Measurements from ENCODE around the gene AFTPH. TPM values are rescaled to one million over a fixed set of nuclear protein-coding genes. Genes with fewer than 3 reads are reported as not detected.

Gene AFTPH
- total RNA-seq, 1 donor from 2014 or later, result 16.0 TPM

GRCh38 chr2:64615192-64615763, 91.2 kb downstream of the AFTPH start:
- Histone ChIP-seq H3K9ac (ENCODE audit: low read length) (no peak overlapping the region), H3K27me3 (ENCODE audit: insufficient read depth, low read length) (peaks cover 21% of the 10 kb centered on the region), H3K4me1 (ENCODE audit: insufficient read depth, low read length) (no peaks in the 10 kb centered on the region), H3K9me3 (ENCODE audit: insufficient read depth, low read depth, low read length) (no peaks in the 10 kb centered on the region), H2AFZ (ENCODE audit: low read depth, low read length) (no peak overlapping the region), H3K27ac (ENCODE audit: low read depth, low read length) (no peak overlapping the region), H3K4me3 (ENCODE audit: insufficient read depth, low read depth, low read length) (no peak overlapping the region), H3K79me2 (ENCODE audit: insufficient read depth, low read length) (no peaks in the 10 kb centered on the region), H4K20me1 (ENCODE audit: insufficient read depth, low read length) (no peaks in the 10 kb centered on the region), H3K36me3 (ENCODE audit: insufficient read depth, low read length) (no peaks in the 10 kb centered on the region), H3K4me2 (ENCODE audit: low read length) (no peak overlapping the region)
- no peak for TF ChIP-seq EZH2 (IDR thresholded peaks at IDR 0.05; ENCODE audit: insufficient read depth, low read length)
- TF ChIP-seq CTCF (IDR thresholded peaks at IDR 0.05; ENCODE audit: insufficient read depth, low read depth, low read length), result no peak
- Mint-ChIP-seq H3K36me3 (ENCODE audit: low read depth, unreplicated experiment) (no peaks in the 10 kb centered on the region), H3K4me1 (ENCODE audit: low read depth, unreplicated experiment) (peaks cover 5% of the 10 kb centered on the region), H3K9me3 (ENCODE audit: unreplicated experiment) (no peaks in the 10 kb centered on the region), H3K27ac (ENCODE audit: unreplicated experiment) (no peak overlapping the region), H3K27me3 (ENCODE audit: low read depth, unreplicated experiment) (peaks cover 11% of the 10 kb centered on the region), H3K4me3 (ENCODE audit: unreplicated experiment) (no peak overlapping the region)
- FAIRE-seq, result no peak
- DNase-seq (ENCODE audit: low read depth), result no peak

- Mint-ChIP-seq H3K27me3 (ENCODE audit: low read depth, unreplicated experiment) (peaks cover 10% of the 10 kb centered on the region), H3K9me3 (ENCODE audit: unreplicated experiment) (no peaks in the 10 kb centered on the region), H3K36me3 (ENCODE audit: low read depth, unreplicated experiment) (no peaks in the 10 kb centered on the region), H3K4me3 (ENCODE audit: unreplicated experiment) (no peak overlapping the region), H3K27ac (ENCODE audit: unreplicated experiment) (no peak overlapping the region), H3K4me1 (ENCODE audit: low read depth, unreplicated experiment) (peaks cover 5% of the 10 kb centered on the region)
- Histone ChIP-seq H3K9me3 (ENCODE audit: insufficient read depth, low read depth, low read length) (no peaks in the 10 kb centered on the region), H2AFZ (ENCODE audit: low read depth, low read length) (no peak overlapping the region), H3K36me3 (ENCODE audit: insufficient read depth, low read length) (no peaks in the 10 kb centered on the region), H3K27ac (ENCODE audit: low read depth, low read length) (no peak overlapping the region), H4K20me1 (ENCODE audit: insufficient read depth, low read length) (no peaks in the 10 kb centered on the region), H3K4me2 (ENCODE audit: low read length) (no peak overlapping the region), H3K4me3 (ENCODE audit: insufficient read depth, low read depth, low read length) (no peak overlapping the region), H3K4me1 (ENCODE audit: insufficient read depth, low read length) (no peaks in the 10 kb centered on the region), H3K27me3 (ENCODE audit: insufficient read depth, low read length) (peaks cover 20% of the 10 kb centered on the region), H3K79me2 (ENCODE audit: insufficient read depth, low read length) (no peaks in the 10 kb centered on the region), H3K9ac (ENCODE audit: low read length) (no peak overlapping the region)
- FAIRE-seq, result no peak
- DNase-seq (ENCODE audit: low read depth), result no peak
- no peak for TF ChIP-seq EZH2 (IDR thresholded peaks at IDR 0.05; ENCODE audit: insufficient read depth, low read length)
- TF ChIP-seq CTCF (IDR thresholded peaks at IDR 0.05; ENCODE audit: insufficient read depth, low read depth, low read length), result no peak
Observed at GRCh38 chr2:64615844-64616536, 91.9 kb downstream of the AFTPH start.

- H3K27me3 ChIP-seq (ENCODE audit: insufficient read depth, low read length), result peaks cover 15% of the 10 kb centered on the region
- H3K36me3 Mint-ChIP-seq (ENCODE audit: low read depth, unreplicated experiment), result no peaks in the 10 kb centered on the region
- H3K4me1 Mint-ChIP-seq (ENCODE audit: low read depth, unreplicated experiment), result peaks cover 5% of the 10 kb centered on the region
- DNase-seq (ENCODE audit: low read depth) (no peak), FAIRE-seq (no peak)
- no peaks in the 10 kb centered on the region for H3K36me3 ChIP-seq (ENCODE audit: insufficient read depth, low read length)
- no peak overlapping the region for H2AFZ ChIP-seq (ENCODE audit: low read depth, low read length)
- H3K27ac Mint-ChIP-seq (ENCODE audit: unreplicated experiment), result no peak overlapping the region
- no peak overlapping the region for H3K4me2 ChIP-seq (ENCODE audit: low read length)
- H3K9me3 ChIP-seq (ENCODE audit: insufficient read depth, low read depth, low read length), result no peaks in the 10 kb centered on the region
- no peak overlapping the region for H3K9ac ChIP-seq (ENCODE audit: low read length)
- no peaks in the 10 kb centered on the region for H3K9me3 Mint-ChIP-seq (ENCODE audit: unreplicated experiment)
- peaks cover 5% of the 10 kb centered on the region for H3K27me3 Mint-ChIP-seq (ENCODE audit: low read depth, unreplicated experiment)
- H3K4me1 ChIP-seq (ENCODE audit: insufficient read depth, low read length), result no peaks in the 10 kb centered on the region
- H3K27ac ChIP-seq (ENCODE audit: low read depth, low read length), result no peak overlapping the region
- no peak overlapping the region for H3K4me3 Mint-ChIP-seq (ENCODE audit: unreplicated experiment)
- H3K4me3 ChIP-seq (ENCODE audit: insufficient read depth, low read depth, low read length), result no peak overlapping the region
- TF ChIP-seq CTCF (IDR thresholded peaks at IDR 0.05; ENCODE audit: insufficient read depth, low read depth, low read length), result no peak
- TF ChIP-seq EZH2 (IDR thresholded peaks at IDR 0.05; ENCODE audit: insufficient read depth, low read length), result no peak
- H4K20me1 ChIP-seq (ENCODE audit: insufficient read depth, low read length), result no peaks in the 10 kb centered on the region
- H3K79me2 ChIP-seq (ENCODE audit: insufficient read depth, low read length), result no peaks in the 10 kb centered on the region
Observed at GRCh38 chr2:64617631-64618151, 93.6 kb downstream of the AFTPH start.

Measured in astrocyte (in vitro differentiated cells and primary cell).